H1 (cell line): ENCODE measurements around the gene LNPEP. TPM values are rescaled to one million over a fixed set of nuclear protein-coding genes. Genes with fewer than 3 reads are reported as not detected.

Source experiments
- CTCF ChIA-PET: fragments of 300-600 bp; sonication (Branson Sonifier 250); formaldehyde crosslinking; loops from one replicate; lab custom pipeline; 2021; ENCODE audit not compliant: partially characterized antibody; lab: Charles Lee
- POLR2A ChIA-PET: fragments of 300-600 bp; sonication (Branson Sonifier 250); formaldehyde crosslinking; loops from one replicate; lab custom pipeline; 2021; ENCODE audit warnings: inconsistent platforms; ENCODE audit not compliant: partially characterized antibody; lab: Charles Lee
- DNase-seq, 2 experiments: peaks; one replicate each; pipeline versions ENCODE4 v3.0.0 to v3.0.0-alpha.2; 2010 to 2022; ENCODE audit warnings: low spot score in 2 of 2, low read depth in 1 of 2, mixed read lengths in 1 of 2
- FAIRE-seq: peaks from 2 replicates; lab custom pipeline; 2011; peaks lifted over from hg19 to GRCh38; lab: Jason Lieb, UNC
- H2AFZ ChIP-seq: 2 replicates; pipeline ENCODE4 v1.8.1; 2012; ENCODE audit warnings: low read length, inconsistent platforms
- H2AK5ac ChIP-seq: 2 replicates; pipeline ENCODE4 v1.6.1; 2013; ENCODE audit warnings: low read depth, low read length
- H2BK120ac ChIP-seq: replicated peaks from 2 replicates; pipeline ENCODE3; 2013; ENCODE audit warnings: low read depth, low read length, inconsistent platforms
- H2BK12ac ChIP-seq: 2 replicates; pipeline ENCODE4 v1.6.1; 2013; ENCODE audit warnings: low read depth, low read length
- H2BK15ac ChIP-seq: 2 replicates; pipeline ENCODE4 v1.6.1; 2013; ENCODE audit warnings: low read length
- H2BK20ac ChIP-seq: 2 replicates; pipeline ENCODE4 v1.6.1; 2013; ENCODE audit warnings: low read length
- H2BK5ac ChIP-seq: 2 replicates; pipeline ENCODE4 v1.6.1; 2013; ENCODE audit warnings: low read depth, low read length
- H3K14ac ChIP-seq: 2 replicates; pipeline ENCODE4 v1.6.1; 2013; ENCODE audit warnings: inconsistent platforms; ENCODE audit not compliant: insufficient read length
- H3K18ac ChIP-seq: 2 replicates; pipeline ENCODE4 v1.6.1; 2013; ENCODE audit warnings: low read length; ENCODE audit errors: extremely low read depth
- H3K23ac ChIP-seq: 2 replicates; pipeline ENCODE4 v1.6.1; 2013; ENCODE audit warnings: inconsistent platforms; ENCODE audit not compliant: insufficient read length
- H3K23me2 ChIP-seq: 2 replicates; pipeline ENCODE4 v1.6.1; 2013; ENCODE audit warnings: low read depth, low read length
- H3K27ac ChIP-seq: 2 replicates; pipeline ENCODE4 v1.6.1; 2011; ENCODE audit warnings: low read depth, low read length, inconsistent platforms
- H3K27me3 ChIP-seq, 4 experiments: replicated peaks in 1 of 4; 1 replicate in 1 of 4; 2 replicates in 3 of 4; pipeline versions ENCODE4 v1.6.1 to v1.8.1; 2011 to 2013; ENCODE audit warnings: low read length in 3 of 4, mild to moderate bottlenecking in 3 of 4, inconsistent platforms in 2 of 4, mixed read lengths in 2 of 4, moderate library complexity in 1 of 4; ENCODE audit not compliant: control insufficient read depth in 3 of 4, insufficient read depth in 3 of 4; ENCODE audit errors: extremely low read depth in 1 of 4
- H3K36me3 ChIP-seq, 4 experiments: 2 replicates each; pipeline versions ENCODE4 v1.6.1 to v1.8.1; 2011 to 2013; ENCODE audit warnings: mild to moderate bottlenecking in 4 of 4, low read length in 3 of 4, moderate library complexity in 2 of 4, control low read depth in 1 of 4, inconsistent platforms in 1 of 4; ENCODE audit not compliant: insufficient read depth in 4 of 4, control insufficient read depth in 2 of 4
- H3K4ac ChIP-seq: replicated peaks from 2 replicates; pipeline ENCODE3; 2013; ENCODE audit warnings: low read length, low read depth, mixed read lengths, inconsistent platforms; ENCODE audit not compliant: insufficient read length
- H3K4me1 ChIP-seq, 4 experiments: replicated peaks in 1 of 4; 1 replicate in 1 of 4; 2 replicates in 3 of 4; pipeline versions ENCODE4 v1.6.1 to v1.8.1; 2011 to 2013; ENCODE audit warnings: low read length in 3 of 4, inconsistent platforms in 2 of 4, mixed read lengths in 1 of 4; ENCODE audit not compliant: insufficient read depth in 4 of 4, control insufficient read depth in 3 of 4
- H3K4me2 ChIP-seq, 2 experiments: 2 replicates each; pipeline versions ENCODE4 v1.6.1 to v1.8.1; 2011 to 2013; ENCODE audit warnings: low read depth in 2 of 2, low read length in 2 of 2, control low read depth in 1 of 2, inconsistent platforms in 1 of 2, mild to moderate bottlenecking in 1 of 2; ENCODE audit not compliant: insufficient read depth in 1 of 2
- H3K4me3 ChIP-seq, 4 experiments: fragments of 200-600, 300-600 bp in 1 of 4; sonication (generic), shearing (Covaris generic), sonication (Bioruptor Twin) in 1 of 4; 2 replicates each; pipeline versions ENCODE4 v1.5.1 to v1.8.1; 2011 to 2016; ENCODE audit warnings: low read length in 4 of 4, low read depth in 3 of 4, control low read depth in 2 of 4, inconsistent platforms in 2 of 4, mild to moderate bottlenecking in 2 of 4, mixed read lengths in 1 of 4, moderate library complexity in 1 of 4; ENCODE audit not compliant: insufficient read depth in 2 of 4; ENCODE audit errors: extremely low read depth in 1 of 4
- H3K56ac ChIP-seq: replicated peaks from 2 replicates; pipeline ENCODE3; 2013; ENCODE audit warnings: low read depth, mild to moderate bottlenecking, mixed read lengths, low read length, inconsistent platforms; ENCODE audit not compliant: insufficient read length
- H3K79me1 ChIP-seq: 2 replicates; pipeline ENCODE4 v1.6.1; 2013; ENCODE audit warnings: low read depth, low read length, control low read depth
- H3K79me2 ChIP-seq, 2 experiments: 2 replicates each; pipeline versions ENCODE4 v1.6.1 to v1.8.1; 2012 to 2013; ENCODE audit warnings: low read length in 2 of 2, mild to moderate bottlenecking in 2 of 2, inconsistent platforms in 1 of 2; ENCODE audit not compliant: insufficient read depth in 2 of 2, control insufficient read depth in 1 of 2
- H3K9ac ChIP-seq, 4 experiments: replicated peaks in 1 of 4; 1 replicate in 1 of 4; 2 replicates in 3 of 4; pipeline versions ENCODE4 v1.6.1 to v1.8.1; 2011 to 2013; ENCODE audit warnings: low read depth in 3 of 4, low read length in 3 of 4, control low read depth in 2 of 4, mild to moderate bottlenecking in 2 of 4, moderate library complexity in 2 of 4, inconsistent platforms in 1 of 4; ENCODE audit errors: extremely low read depth in 1 of 4
- H3K9me3 ChIP-seq, 2 experiments: 2 replicates each; pipeline versions ENCODE4 v1.6.1 to v1.8.1; 2012 to 2013; ENCODE audit warnings: mild to moderate bottlenecking in 2 of 2, moderate library complexity in 2 of 2, control low read depth in 1 of 2, inconsistent platforms in 1 of 2, low read depth in 1 of 2, low read length in 1 of 2, mixed read lengths in 1 of 2; ENCODE audit not compliant: insufficient read depth in 2 of 2
- H4K20me1 ChIP-seq, 2 experiments: replicated peaks in 1 of 2; 2 replicates each; pipeline versions ENCODE3 to v1.8.1; 2011 to 2013; ENCODE audit warnings: inconsistent platforms in 2 of 2, low read length in 2 of 2, mild to moderate bottlenecking in 1 of 2; ENCODE audit not compliant: insufficient read depth in 2 of 2, control insufficient read depth in 1 of 2
- H4K5ac ChIP-seq: 2 replicates; pipeline ENCODE4 v1.6.1; 2013; ENCODE audit warnings: low read length, low read depth, mixed read lengths, inconsistent platforms; ENCODE audit not compliant: insufficient read length
- H4K8ac ChIP-seq: 2 replicates; pipeline ENCODE4 v1.8.0; 2013; ENCODE audit warnings: mild to moderate bottlenecking, moderate library complexity, low read length, inconsistent platforms; ENCODE audit not compliant: insufficient read depth; ENCODE audit errors: extremely low read depth
- H4K91ac ChIP-seq: replicated peaks from 2 replicates; pipeline ENCODE3; 2013; ENCODE audit warnings: low read length, mixed read lengths, inconsistent platforms; ENCODE audit not compliant: insufficient read length
- EZH2 ChIP-seq: fragments of 200-600 bp; sonication (generic); IDR thresholded peaks from 2 replicates; pipeline ENCODE4 v1.7.1; 2012; ENCODE audit warnings: low read depth, mild to moderate bottlenecking, moderate library complexity, low read length, inconsistent platforms; ENCODE audit not compliant: severe bottlenecking
- FOSL1 ChIP-seq: IDR thresholded peaks from 2 replicates; pipeline ENCODE4 v1.6.1; 2011; ENCODE audit warnings: mild to moderate bottlenecking, low read depth, low read length, moderate library complexity; ENCODE audit not compliant: insufficient read depth
- JUND ChIP-seq: IDR thresholded peaks from 2 replicates; pipeline ENCODE4 v1.6.1; 2011; ENCODE audit warnings: mild to moderate bottlenecking, improper control_type of control experiment, low read length
- POLR2AphosphoS5 ChIP-seq: IDR thresholded peaks from 2 replicates; pipeline ENCODE4 v1.6.1; 2011; ENCODE audit warnings: low read depth, low read length
- POU5F1 ChIP-seq: IDR thresholded peaks from 2 replicates; pipeline ENCODE4 v1.6.1; 2011; ENCODE audit warnings: low read depth, mild to moderate bottlenecking, low read length, moderate library complexity
- RXRA ChIP-seq: IDR thresholded peaks from 2 replicates; pipeline ENCODE4 v1.6.1; 2011; ENCODE audit warnings: low read depth, mild to moderate bottlenecking, low read length, moderate library complexity; ENCODE audit not compliant: insufficient read depth
- SIX5 ChIP-seq: IDR thresholded peaks from 2 replicates; pipeline ENCODE4 v1.6.1; 2011; ENCODE audit warnings: mild to moderate bottlenecking, low read depth, low read length
- SP2 ChIP-seq: IDR thresholded peaks from 2 replicates; pipeline ENCODE4 v1.6.1; 2012; ENCODE audit warnings: mild to moderate bottlenecking, low read length, inconsistent platforms
- TCF12 ChIP-seq: IDR thresholded peaks from 2 replicates; pipeline ENCODE4 v1.6.1; 2011; ENCODE audit warnings: low read depth, mild to moderate bottlenecking, low read length
- TEAD4 ChIP-seq: IDR thresholded peaks from 2 replicates; pipeline ENCODE4 v1.6.1; 2012; ENCODE audit warnings: low read depth, low read length, inconsistent platforms, mixed read lengths
- WGBS, 2 experiments: shearing (Covaris generic) in 1 of 2; methylation state at CpG; one replicate each; pipeline versions ENCODE4 v1.1.6 to v1.1.7; 2013 to 2015; ENCODE audit warnings: low lambda C conversion rate in 2 of 2, mixed read lengths in 2 of 2, inconsistent platforms in 1 of 2, low coverage in 1 of 2, missing lambda C conversion rate in 1 of 2; ENCODE audit not compliant: insufficient replicate concordance in 2 of 2, insufficient coverage in 1 of 2, insufficient read length in 1 of 2; ENCODE audit errors: extremely low coverage in 1 of 2, missing lambda C conversion rate in 1 of 2; 5-methylcytosine and 5-hydroxymethylcytosine counted together
- polyA plus RNA-seq, 7 experiments: library from polyadenylated mRNA; depleted of rRNA in 3 of 7; stranded (reverse) in 5 of 7; unstranded in 2 of 7; fragments of >200 nt in 5 of 7; fragments of 200-250 nt in 2 of 7; gene quantifications; 1 replicate in 5 of 7; 2 replicates in 1 of 7; 4 replicates in 1 of 7; pipeline versions ENCODE4 v1.2.1 to v1.2.3, GENCODE V29; 2011 to 2013; ENCODE audit warnings: missing spikeins in 2 of 7, mixed read lengths in 2 of 7
- total RNA-seq: library from RNA; stranded (reverse); fragmentation: NEBNext Ultra II Directional; extraction: Animal tissue kit (Norgen Biotek cat#: 25700); gene quantifications from 2 replicates; pipeline ENCODE4 v1.2.1, GENCODE V29; 2021
- TF ChIP-seq, protein P1 (sequence below), 3 experiments: IDR thresholded peaks; 1 replicate in 2 of 3; 2 replicates in 1 of 3; pipeline versions ENCODE4 v1.5.1 to v1.6.1; 2011; ENCODE audit warnings: low read length in 3 of 3, mild to moderate bottlenecking in 3 of 3, inconsistent platforms in 2 of 3, low read depth in 1 of 3, moderate library complexity in 1 of 3; ENCODE audit not compliant: insufficient read depth in 1 of 3; ENCODE audit errors: control extremely low read depth in 1 of 3
- TF ChIP-seq, protein P2 (sequence below): IDR thresholded peaks from 2 replicates; pipeline ENCODE4 v1.6.1; 2012; ENCODE audit warnings: inconsistent platforms

LNPEP gene
- total and polyA plus RNA-seq, 2 of the 8 experiments (the other 6 are each of a cell fraction or from before 2014, with no cell fraction given) = 1.8 to 4.5 TPM

DNA sequence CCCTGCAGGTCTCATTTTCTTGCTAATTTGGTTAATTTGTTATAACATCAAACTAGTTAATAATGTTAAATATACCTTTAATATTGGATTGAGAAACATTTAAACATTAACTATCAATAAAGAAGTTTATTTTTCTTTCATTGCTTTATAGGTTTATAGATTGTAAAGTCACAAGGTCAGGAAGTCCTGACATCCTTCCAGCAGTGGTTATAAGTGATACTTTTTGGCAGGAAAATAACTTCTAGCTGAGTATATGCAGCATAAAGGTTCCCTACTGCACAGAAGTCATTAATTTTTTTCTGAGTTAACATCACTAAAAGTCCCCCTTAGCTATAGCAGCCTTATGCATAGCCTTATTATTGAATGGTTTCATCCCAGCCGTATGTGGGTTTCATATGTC is 85.5 kb downstream of the LNPEP start:
- H3K27me3 ChIP-seq = no peaks in the 10 kb centered on the region
- H3K4ac ChIP-seq = no peak overlapping the region
- no peak for FAIRE-seq
- CTCF ChIA-PET = interaction anchor here (1.2 kb wide), 1 partner anchor 16 kb away, joined by 3 read pairs; no protein-coding TSS in a partner anchor
- H4K8ac ChIP-seq = no peak overlapping the region
- no peak overlapping the region for H2BK5ac ChIP-seq
- H3K23ac ChIP-seq = no peak overlapping the region
- no peaks in the 10 kb centered on the region for H3K79me1 ChIP-seq
- H4K20me1 ChIP-seq = no peaks in the 10 kb centered on the region
- H2AFZ ChIP-seq = no peak overlapping the region
- H4K91ac ChIP-seq = no peak overlapping the region
- H3K27ac ChIP-seq = no peak overlapping the region
- H3K9ac ChIP-seq = no peak overlapping the region
- no peak overlapping the region for H3K4me2 ChIP-seq
- H2BK15ac ChIP-seq = no peak overlapping the region
- H3K4me1 ChIP-seq = no peaks in the 10 kb centered on the region
- POLR2A ChIA-PET = no interaction called here
- 90% methylated on average over 1 of the region's 1 CpG; no CpG with 5 or more reads in 1 of the 2 experiments for WGBS, 2 experiments
- H3K4me3 ChIP-seq = no peak overlapping the region
- H3K23me2 ChIP-seq = no peaks in the 10 kb centered on the region
- no peaks in the 10 kb centered on the region for H3K36me3 ChIP-seq
- no peak overlapping the region for H4K5ac ChIP-seq
- H3K14ac ChIP-seq = no peak overlapping the region
- no peak overlapping the region for H2BK20ac ChIP-seq
- no peak overlapping the region for H3K56ac ChIP-seq
- no peaks in the 10 kb centered on the region for H3K9me3 ChIP-seq
- DNase-seq = no peak
- H3K18ac ChIP-seq = no peak overlapping the region
- no peaks in the 10 kb centered on the region for H3K79me2 ChIP-seq
- H2BK12ac ChIP-seq = no peak overlapping the region
- no peak overlapping the region for H2BK120ac ChIP-seq
- no peak overlapping the region for H2AK5ac ChIP-seq
- TF ChIP-seq, protein P1, sequence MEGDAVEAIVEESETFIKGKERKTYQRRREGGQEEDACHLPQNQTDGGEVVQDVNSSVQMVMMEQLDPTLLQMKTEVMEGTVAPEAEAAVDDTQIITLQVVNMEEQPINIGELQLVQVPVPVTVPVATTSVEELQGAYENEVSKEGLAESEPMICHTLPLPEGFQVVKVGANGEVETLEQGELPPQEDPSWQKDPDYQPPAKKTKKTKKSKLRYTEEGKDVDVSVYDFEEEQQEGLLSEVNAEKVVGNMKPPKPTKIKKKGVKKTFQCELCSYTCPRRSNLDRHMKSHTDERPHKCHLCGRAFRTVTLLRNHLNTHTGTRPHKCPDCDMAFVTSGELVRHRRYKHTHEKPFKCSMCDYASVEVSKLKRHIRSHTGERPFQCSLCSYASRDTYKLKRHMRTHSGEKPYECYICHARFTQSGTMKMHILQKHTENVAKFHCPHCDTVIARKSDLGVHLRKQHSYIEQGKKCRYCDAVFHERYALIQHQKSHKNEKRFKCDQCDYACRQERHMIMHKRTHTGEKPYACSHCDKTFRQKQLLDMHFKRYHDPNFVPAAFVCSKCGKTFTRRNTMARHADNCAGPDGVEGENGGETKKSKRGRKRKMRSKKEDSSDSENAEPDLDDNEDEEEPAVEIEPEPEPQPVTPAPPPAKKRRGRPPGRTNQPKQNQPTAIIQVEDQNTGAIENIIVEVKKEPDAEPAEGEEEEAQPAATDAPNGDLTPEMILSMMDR (IDR thresholded peaks at IDR 0.05; ENCODE audit: control extremely low read depth in 1 of 3, insufficient read depth in 1 of 3, low read depth in 1 of 3, low read length in 3 of 3) = no peak
- TF ChIP-seq TCF12 = no peak
- TF ChIP-seq, protein P2, sequence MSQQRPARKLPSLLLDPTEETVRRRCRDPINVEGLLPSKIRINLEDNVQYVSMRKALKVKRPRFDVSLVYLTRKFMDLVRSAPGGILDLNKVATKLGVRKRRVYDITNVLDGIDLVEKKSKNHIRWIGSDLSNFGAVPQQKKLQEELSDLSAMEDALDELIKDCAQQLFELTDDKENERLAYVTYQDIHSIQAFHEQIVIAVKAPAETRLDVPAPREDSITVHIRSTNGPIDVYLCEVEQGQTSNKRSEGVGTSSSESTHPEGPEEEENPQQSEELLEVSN = no peak
- TF ChIP-seq JUND = no peak
- no peak for TF ChIP-seq SP2
- no peak for TF ChIP-seq TEAD4
- no peak for TF ChIP-seq POLR2AphosphoS5
- TF ChIP-seq POU5F1 = no peak
- TF ChIP-seq EZH2 = no peak
- no peak for TF ChIP-seq RXRA
- no peak for TF ChIP-seq FOSL1
- no peak for TF ChIP-seq SIX5
